ENCODE measurements around the gene FGF1.

FGF1 gene

DNA sequence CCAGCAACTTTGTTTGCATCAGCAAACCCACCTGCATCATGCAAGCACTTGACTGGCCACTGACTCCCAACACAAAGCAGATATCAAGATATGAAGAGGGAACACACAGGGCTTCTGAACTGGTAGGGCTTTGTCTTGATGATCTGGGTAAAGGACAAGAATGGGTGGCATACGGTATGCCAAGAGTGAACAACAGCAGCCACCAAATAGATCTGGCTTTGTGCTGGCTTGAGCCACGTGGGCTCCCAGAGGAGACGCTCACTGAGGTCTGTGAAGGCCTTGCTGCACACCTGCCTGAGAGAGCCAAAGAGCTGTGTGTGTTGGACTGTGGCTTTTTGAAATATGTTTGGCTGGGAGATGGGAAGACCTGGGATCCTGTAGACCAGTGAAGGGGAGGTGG, 43.5 kb downstream of the FGF1 start:
- no peak for DNase-seq (ENCODE audit: low spot score)

DNA sequence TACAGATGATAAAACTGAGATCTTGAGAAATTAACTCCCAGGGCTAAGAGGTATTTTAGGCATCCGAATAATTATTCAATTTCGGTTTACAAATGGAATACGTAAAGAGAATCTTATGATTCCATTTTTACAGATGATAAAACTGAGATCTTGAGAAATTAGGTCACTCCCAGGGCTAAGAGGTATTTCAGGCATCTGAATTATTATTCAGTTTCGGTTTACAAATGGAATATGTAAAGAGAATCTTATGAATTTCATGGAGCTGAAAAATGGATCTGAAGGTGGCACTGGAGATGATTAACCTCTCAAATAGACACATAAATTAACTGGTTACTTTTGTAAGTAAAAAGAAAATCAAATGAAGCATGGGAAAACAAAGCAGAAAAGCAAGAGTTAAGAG, 44.2 kb downstream of the FGF1 start:
- DNase-seq (ENCODE audit: low spot score), result no peak

DNA sequence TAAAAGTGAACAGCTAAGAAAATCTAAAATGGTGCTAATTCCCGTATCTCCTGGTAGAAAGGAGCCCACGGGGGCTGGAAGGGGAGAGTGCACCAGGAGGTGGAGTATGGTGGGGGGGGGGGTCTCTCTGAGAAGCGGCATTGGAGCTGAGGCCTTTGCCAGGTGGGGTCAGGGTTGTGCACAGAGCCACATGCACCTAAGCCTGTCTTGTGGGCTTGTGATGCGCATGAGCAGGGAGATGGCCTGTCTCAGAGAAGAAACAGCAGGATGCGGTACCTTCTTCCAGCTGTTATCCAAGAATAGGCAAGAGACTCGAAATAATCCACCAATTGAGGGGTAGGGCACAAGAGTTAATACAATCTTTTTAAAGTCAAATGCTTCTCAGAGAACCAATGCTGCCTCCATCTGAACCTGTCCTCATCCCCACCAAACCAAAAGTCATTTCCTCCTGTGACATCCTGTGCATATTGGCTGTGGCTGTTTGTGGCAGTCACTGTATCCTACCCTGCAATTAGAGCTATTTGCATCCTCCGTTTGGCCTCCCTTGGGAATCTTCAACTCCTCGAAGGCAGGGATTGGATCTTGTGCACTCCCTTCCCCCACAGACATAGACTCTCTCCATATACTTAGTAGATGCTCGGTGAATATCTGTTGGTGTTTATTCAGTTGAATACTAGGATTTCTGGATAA, 45.4 kb downstream of the FGF1 start:
- DNase-seq (ENCODE audit: low spot score), result no peak

DNA sequence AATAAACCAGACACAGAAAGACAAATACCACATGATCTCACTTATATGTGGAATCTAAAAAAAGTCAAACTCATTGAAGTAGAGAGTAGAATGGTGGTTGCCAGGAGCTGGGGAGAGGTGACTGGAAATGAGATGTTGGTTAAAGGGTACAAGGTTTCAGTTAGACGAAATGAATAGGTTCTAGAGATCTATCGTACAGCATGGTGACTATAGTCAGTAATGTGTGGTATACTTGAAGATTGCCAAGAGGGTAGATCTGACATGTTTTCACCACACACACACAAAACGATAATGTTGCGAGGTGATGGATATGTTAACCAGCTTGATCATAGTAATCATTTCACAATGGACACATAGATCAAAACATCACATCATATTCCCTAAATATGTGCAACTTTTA, 46.4 kb downstream of the FGF1 start:
- DNase-seq (ENCODE audit: low spot score), result no peak

DNA sequence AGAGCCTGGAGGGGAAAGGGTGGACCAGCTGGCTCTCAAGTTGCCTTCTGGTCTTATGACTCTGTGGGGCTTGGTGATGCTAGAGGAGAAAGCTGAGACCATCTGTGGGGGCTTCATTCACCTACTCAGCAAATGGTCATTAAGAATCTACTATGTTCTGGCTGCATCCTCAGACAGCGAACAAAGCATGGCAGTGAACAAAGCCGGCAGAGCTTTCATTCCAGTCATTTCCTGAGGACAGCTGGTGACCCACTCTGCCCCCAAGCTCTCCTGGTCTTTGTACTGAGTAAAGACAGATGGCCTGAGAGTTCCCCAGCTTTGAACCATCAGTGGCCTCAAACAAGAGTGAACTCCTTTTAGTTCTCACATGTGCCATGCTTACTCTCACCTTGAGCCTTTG, 48.0 kb downstream of the FGF1 start:
- DNase-seq (ENCODE audit: low spot score), result peak; percentile 26

DNA sequence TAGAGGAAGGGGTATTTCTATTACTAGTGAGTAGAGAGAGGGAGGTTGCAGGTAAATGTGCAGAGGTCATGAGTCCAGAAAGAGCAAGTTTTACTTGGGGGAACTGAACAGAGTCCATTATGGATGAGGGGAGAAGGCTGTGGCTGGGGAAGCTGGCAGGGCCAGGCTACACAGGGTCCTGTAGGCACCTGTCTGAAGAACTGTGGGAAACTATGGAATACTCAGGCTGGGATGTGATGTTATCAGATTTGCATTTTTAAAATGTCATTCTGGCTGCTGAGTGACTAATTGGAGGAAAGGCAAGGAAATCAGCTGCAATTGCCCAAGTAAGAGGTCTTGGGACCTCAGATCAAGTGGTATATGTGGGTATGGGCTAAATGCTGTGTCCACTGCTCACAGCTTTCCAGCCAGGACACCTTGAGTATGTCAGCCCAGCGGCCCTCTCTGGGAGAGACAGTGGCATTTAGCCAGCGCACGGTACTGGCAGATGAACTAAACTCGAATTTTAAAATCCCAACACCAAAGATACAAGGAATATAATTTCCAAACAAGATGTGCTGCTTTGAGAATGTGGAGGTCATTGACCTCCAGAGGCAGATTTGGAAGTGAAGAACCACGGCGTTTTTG, 49.1 kb downstream of the FGF1 start:
- DNase-seq (ENCODE audit: low spot score), result no peak

DNA sequence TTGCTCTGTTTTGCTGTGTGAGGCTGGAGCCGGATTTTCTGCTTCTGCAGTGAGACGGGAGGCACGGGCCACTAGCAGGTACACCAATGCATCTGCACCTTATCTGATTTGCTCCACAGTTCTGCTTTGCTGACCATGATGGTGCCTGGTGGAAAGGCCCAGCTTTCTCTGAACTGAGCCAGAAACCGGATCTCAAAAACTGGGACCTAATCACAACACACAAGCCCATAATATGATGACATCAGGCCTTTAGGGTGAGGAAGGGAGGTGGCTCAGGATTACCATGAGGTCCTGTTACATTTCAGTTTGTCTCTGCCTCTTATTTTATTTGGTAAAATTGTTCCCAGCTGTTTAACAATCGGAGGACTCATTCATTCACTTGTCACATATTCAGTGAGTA, 49.8 kb downstream of the FGF1 start:
- DNase-seq (ENCODE audit: low spot score), result no peak

DNA sequence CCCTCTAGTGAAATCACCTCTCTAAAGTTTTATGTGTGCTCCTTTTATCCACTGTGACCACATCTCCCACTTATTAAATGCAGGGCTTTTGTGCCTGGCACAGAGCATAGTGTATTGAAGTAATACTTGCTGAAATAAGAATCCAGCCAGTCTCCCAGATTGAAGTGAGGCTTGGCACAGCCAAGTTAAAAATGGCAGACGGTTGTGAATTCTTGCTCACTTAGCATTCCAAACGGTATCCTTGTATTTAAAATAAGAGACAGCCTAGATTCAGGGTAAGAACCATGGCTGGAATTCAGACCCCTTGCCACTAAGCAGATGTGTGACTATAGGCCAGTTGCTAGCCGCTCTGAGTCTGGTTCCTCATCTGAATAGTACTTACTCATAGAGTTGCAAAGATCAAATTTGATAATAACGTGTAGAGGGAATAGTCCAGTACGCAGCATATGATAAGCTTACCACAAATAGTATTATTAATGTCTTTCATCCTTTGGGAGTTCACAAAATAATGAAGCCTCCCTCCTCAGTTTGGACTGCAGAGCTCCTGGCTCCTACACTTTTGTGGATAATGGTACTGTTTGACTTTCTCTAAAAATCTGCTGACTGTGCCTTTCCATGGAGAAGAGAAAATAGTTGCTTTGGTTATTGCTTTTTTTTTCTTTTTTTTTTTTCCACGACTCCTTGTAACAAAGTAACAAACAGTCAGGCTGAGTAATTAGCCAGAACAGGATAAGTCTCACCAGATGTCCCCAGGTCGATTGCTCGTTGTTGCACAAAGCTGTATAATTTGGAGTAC, 51.5 kb downstream of the FGF1 start:
- no peak for DNase-seq (ENCODE audit: low spot score)

DNA sequence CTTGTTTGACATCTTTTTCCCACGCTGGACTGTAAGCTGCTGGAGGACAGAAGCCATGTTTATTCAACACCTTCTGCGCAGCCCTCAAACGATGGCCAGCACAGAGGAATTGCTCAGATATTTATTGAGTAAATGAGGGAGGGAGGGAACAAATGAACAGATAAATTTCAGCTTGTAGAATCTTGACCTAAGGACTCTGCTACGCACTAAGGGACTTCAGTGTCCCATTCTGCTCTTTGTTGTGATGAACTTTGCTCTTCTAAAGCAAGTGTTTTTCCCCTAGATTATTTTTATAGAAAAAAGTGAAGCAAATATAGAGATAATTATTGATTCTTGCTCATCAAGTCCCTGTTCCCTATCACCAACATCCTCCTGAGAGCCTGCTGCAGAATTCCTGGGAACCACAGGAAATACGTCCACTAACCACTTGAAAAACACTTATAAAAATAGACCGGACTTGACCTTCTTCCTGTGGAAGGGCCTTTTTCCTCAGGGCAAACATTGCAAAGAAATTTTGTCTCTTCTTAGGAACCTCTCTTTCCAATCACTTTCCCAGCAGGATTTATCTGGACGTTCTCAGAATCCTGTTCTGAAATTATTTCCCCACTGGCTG, 54.9 kb downstream of the FGF1 start:
- DNase-seq (ENCODE audit: low spot score), result no peak

DNA sequence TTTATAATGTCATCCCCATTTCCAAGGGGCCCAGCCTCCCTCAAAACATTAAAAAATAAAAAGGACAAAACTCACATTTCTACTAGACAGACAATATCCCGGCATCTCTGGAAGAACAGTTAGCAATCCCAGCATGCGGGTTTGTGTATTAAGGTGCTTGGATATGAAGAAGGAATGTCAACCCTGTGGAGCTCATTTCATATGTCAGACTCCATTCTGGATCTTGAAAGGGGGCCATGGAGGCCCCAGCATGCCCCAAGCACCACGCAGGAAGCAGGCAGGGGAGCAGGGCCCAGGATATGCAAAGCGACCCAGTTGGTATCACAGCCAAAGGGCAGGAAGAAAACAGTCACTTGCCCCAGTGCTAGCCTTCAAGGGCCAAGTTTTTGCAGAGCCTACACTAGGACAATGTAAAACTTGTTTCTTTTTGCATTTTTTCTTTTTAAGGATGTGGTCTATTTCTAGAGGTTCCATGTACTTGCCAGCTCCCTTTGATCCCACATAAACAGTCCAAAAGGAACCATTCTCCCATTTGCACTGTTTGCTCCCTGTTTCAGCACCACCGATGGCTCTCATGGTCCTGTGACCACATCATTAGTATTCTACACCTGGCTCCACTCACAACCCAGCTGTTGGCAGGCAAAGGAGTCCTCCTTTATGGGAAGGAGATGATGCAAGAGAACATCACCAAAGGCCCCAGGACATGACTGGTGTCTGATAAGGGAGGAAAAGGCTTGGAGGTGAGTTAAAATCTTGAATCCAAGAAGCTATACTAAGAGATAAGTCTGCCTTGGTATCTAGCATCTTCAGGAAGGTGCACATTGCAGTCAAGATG, 58.3 kb downstream of the FGF1 start:
- no peak for DNase-seq (ENCODE audit: low spot score)

DNA sequence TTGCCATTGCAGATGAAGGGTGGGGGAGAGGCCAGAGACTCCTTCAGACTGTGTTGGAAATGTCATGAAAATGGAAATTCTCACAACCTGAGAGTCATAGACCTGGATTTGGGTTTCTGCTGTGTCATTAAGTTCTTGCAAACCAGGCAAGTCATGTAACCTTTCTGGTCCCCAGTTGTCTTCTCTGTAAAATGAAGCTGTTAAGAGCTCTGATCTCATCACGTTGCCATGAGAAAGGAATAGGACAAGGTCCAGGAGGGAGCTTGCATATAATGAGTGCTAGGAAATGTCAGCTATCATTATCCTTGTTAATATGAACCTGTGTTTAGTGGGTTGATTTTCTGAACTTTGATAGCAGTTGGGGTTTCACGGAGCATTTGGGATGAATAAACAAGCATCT, 59.1 kb downstream of the FGF1 start:
- no peak for DNase-seq (ENCODE audit: low spot score)

DNA sequence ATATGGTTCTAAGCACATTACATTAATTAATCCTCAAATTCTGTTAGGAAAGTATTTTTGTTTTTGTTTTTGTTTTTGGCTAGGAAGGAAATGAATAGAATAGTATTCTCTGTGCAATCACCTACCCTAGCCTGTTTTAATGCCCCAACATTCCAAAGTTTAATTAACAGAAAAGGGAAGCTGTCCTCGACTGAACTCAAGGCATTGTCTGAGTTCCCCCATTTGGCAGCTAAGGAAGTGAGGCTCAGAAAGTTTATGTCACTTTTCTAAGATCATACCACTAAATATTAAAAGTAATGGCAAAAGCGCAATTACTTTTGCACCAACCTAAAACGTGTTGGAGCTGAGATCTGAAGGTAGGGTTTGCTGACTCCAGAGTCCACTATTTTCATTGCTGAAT, 59.8 kb downstream of the FGF1 start:
- DNase-seq (ENCODE audit: low spot score), result no peak

DNA sequence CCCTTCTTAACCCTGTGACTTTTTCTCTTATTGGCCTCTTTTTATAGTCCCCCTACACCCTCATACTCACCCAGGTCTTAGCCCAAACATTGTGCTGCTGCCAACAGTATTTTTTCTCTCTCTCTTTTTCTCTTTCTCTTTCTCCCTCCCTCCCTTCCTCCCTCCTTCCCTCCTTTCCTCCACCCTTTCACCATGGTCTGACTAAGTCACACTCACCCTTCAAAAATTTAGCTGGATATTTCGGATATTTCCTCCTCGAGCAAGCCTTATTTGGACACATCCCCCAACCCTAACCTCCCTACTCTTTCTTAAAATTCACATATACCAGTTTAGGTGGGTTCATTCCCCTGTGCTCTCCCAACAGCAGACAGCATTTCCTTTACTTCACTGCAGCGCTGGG, 64.7 kb downstream of the FGF1 start:
- DNase-seq (ENCODE audit: low spot score), result no peak

DNA sequence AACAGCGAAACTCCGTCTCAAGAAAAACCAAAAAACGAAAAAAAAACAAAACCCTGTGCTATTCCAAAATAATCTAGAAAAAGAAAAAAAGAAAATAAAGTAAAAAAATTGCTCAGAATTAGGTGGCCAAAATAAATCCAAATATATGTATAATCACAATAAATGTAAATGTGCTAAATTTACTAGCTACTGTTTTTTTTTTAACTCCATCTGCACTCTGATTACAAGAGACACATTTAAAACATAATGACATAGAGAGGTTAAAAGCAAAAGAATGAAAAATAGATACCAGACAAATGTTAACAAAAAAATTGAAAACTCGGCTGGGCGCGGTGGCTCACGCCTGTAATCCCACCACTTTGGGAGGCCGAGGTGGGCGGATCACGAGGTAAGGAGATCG, 66.1 kb downstream of the FGF1 start:
- no peak for DNase-seq (ENCODE audit: low spot score)

DNA sequence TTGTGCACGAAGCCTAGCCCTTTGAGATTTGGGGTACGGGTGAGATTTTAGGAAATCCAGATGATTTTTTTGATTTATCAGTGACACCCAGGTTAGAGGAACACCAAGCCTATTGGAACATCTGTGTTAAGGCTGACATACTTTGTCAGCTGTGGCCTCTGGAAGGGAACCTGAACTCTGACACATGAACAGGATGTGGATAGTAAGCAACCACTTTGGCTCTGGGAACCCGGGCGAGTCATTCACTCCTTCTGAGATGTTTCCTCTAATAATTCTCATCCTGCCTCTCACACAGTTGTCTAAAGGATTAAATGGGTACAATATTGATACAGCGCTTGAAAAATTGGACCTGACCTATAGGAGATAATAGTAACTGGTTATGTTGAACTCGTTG, 67.8 kb downstream of the FGF1 start:
- no peak for DNase-seq (ENCODE audit: low spot score)

DNA sequence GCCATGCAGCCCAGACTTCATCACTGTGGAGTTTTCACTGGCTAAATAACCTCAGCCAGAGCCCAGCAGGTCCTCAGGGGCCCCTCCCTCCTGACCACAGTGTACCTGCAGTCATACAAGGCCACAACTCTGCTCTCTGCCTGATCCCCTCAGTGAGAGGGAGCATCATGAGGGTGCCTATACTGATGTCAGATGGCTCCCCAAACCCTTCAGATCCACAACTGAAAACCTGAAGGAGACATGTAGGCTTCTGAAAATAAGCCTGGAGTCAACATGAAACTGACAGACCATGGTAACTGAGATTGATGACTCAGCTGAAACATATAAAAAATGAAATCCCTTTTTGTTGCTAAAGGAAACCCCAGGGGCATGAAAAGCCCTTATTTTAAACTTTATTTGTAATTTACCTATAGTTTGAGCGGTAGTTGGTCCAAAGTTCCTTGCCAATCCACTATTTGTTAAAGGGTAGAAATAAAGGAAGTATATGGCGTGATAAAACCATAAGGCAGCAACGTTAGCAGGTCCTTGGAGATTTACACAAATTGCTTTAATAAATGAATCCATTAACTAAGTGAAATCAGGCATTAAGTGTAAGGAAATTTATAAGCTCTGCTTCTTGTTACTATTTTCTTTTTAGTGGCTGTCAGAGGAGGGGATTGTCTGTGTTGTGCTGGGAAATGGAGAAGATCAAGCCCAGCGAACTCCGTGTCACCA, 68.3 kb downstream of the FGF1 start:
- DNase-seq (ENCODE audit: low spot score), result no peak

DNA sequence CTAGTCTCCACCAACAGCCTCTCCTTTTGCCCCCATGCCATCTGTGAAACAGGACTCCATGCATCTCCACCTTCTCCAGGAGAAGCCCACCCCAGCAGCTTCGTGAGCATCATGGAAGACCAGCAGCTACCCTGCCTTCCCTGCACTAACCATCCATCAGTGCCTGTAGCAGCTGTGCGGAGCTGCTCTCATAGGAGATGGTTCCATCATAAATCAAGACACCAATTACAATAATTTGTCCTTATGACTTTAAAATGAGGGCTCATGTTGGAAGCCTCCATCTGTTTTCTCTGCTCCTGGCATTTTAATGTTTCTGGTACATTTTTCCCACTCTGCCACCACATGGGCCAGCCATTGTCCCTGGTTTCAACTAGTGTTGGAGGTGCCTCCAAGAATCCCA, 69.9 kb downstream of the FGF1 start:
- DNase-seq (ENCODE audit: low spot score), result no peak

DNA sequence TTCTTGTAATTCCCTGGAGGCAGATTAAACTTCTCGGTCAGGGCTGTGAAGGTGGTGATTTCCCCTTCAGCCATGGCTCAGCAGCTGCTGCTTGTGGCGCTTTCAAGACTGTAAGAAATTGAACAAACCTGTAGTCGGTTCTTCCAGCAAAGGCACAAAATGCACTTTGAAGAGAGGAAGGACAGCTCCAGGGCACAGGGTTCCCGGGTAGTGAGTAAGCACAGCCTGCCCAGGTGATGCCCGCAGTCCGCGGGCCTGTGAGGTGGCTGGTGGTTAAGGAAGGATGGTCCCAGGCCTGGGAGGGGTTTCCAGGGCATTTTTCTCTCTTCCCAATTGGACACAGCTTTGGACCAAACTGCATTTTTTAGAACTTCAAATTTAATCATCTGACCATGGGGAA, 71.8 kb downstream of the FGF1 start:
- no peak for DNase-seq (ENCODE audit: low spot score)

DNA sequence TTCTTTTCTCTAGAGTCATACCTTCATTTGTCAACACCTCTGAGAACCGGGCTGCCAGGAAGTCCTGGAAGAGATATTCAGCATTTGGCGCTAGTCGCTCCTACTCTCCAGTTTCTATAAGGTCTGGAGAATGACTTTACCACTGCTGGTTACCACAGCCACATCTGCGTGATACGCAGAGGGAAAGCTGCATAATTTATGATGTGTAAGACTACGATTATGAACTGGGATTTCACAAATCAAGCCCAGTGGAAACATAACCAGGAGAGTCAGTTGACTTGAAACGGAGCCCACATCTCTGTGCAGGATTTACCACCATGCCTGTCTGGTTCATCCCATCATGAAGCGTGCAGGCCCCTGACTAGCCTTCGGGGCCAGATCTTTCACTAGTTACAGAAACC, 72.6 kb downstream of the FGF1 start:
- no peak for DNase-seq (ENCODE audit: low spot score)

DNA sequence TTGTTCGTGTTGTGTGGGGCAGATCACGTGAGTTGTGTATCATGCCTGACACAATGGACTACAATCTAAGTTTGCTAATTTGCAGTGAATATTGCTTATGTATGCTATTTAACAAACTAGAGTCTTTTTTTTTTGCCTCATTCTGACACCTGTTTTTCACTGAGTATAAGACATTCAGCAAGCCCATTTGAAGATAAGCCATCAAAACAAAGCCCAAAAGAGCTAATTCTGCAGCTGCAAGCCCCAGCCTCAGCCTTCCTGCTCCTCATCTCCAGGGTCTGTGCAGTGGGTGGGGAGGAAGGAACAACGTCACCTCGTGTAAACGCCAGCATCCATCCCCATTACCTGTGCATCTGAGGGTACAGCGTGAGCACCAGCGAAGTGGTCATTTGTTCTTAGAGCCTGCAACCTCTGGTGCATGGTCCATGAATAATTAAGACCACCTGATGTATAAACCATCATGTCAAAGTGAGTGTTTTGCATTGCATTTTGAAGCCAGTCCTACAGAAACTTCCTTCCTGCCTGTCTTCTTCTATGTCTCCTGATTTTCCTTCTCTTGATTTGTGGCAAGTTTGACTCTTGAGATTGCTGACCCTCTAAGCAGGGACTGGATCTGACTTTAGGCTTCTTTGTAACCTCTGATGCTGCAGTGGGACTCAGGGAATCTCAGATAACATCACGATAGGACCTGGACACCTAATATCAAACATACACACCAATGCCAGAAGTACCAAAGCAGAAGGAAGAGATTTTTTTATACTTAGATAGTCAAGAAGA, 73.2 kb downstream of the FGF1 start:
- DNase-seq (ENCODE audit: low spot score), result no peak

DNA sequence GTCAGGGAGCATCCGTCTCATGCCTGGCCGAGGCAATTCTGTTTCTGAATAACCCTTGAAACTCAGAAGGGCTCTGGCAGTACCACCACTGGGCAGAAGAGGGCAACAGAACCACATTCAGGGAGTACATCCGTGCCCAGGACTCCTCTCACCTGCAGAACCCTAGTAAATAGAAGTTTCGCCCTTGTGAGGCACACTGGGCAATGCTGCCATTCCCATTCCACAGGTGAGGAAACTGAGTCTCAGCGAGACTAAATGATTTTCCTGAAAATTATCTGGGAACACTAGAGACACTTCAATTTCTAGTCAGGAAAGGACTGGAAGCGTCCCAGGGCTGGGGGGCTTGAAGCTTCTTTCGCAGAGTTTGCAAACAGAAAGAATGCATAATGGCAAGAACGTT, 74.7 kb downstream of the FGF1 start:
- peak; percentile 80 for DNase-seq (ENCODE audit: low spot score)

Measured in cerebellar cortex (tissue), 1 donor.